Endometrial microvascular endothelial cells (primary cell): ENCODE measurements around the gene KMO. TPM values are rescaled to one million over a fixed set of nuclear protein-coding genes. Genes with fewer than 3 reads are reported as not detected.

Experiments
- in situ Hi-C: cut with HindIII; loops from 2 replicates; pipeline ENCODE4 v1.10.0; 2017; ENCODE audit warnings: low sequenced_read_pairs, low pct_unique_long_range_greater_than_20kb; ENCODE audit errors: inconsistent ontology term
- total RNA-seq: library from RNA; depleted of rRNA; stranded (reverse); fragments of >200 nt; gene quantifications from one replicate; pipeline ENCODE4 v1.2.3, GENCODE V29; 2015; ENCODE audit errors: inconsistent ontology term

The KMO gene
- total RNA-seq, 1 donor from 2014 or later = not detected

- in situ Hi-C loops = no loop called here
These were observed 1.3 kb downstream of the KMO start for GRCh38 chr1:241533326-241534115.

- in situ Hi-C loops = no loop called here
These were observed 4.1 kb downstream of the KMO start for GRCh38 chr1:241536304-241536703.

GRCh38 chr1:241536969-241537368, 4.8 kb downstream of the KMO start:
- in situ Hi-C loops = no loop called here

- in situ Hi-C loops = no loop called here
These were observed 10.2 kb downstream of the KMO start for GRCh38 chr1:241542199-241542907.

- in situ Hi-C loops = no loop called here
These were observed 15.8 kb downstream of the KMO start for GRCh38 chr1:241548008-241548407.

GRCh38 chr1:241550318-241550717, 18.1 kb downstream of the KMO start:
- in situ Hi-C loops = no loop called here

GRCh38 chr1:241551759-241552638, 19.8 kb downstream of the KMO start:
- in situ Hi-C loops = no loop called here

- in situ Hi-C loops = no loop called here
These were observed 21.9 kb downstream of the KMO start for GRCh38 chr1:241553886-241554592.

GRCh38 chr1:241555526-241555925, 23.3 kb downstream of the KMO start:
- in situ Hi-C loops = no loop called here

GRCh38 chr1:241557031-241557430, 24.9 kb downstream of the KMO start:
- in situ Hi-C loops = no loop called here

- in situ Hi-C loops = no loop called here
These were observed 25.5 kb downstream of the KMO start for GRCh38 chr1:241557551-241558193.

- in situ Hi-C loops = no loop called here
These were observed 28.1 kb downstream of the KMO start for GRCh38 chr1:241560146-241560848.

GRCh38 chr1:241560849-241561187, 28.6 kb downstream of the KMO start:
- in situ Hi-C loops = no loop called here

GRCh38 chr1:241569848-241570247, 37.7 kb downstream of the KMO start:
- in situ Hi-C loops = no loop called here

- in situ Hi-C loops = no loop called here
These were observed 42.0 kb downstream of the KMO start for GRCh38 chr1:241574154-241574553.

- in situ Hi-C loops = no loop called here
These were observed 47.3 kb downstream of the KMO start for GRCh38 chr1:241579434-241579833.

- in situ Hi-C loops = no loop called here
These were observed 50.7 kb downstream of the KMO start for GRCh38 chr1:241582921-241583321.

GRCh38 chr1:241586905-241587512, 54.8 kb downstream of the KMO start:
- in situ Hi-C loops = no loop called here
